ENCODE results near the gene TEDC2. TPM values are rescaled to one million over a fixed set of nuclear protein-coding genes. Genes with fewer than 3 reads are reported as not detected.

The TEDC2 gene
- total RNA-seq, 4 donors from 2014 or later = 1.1 to 12.3 (median 4.4) TPM

DNA sequence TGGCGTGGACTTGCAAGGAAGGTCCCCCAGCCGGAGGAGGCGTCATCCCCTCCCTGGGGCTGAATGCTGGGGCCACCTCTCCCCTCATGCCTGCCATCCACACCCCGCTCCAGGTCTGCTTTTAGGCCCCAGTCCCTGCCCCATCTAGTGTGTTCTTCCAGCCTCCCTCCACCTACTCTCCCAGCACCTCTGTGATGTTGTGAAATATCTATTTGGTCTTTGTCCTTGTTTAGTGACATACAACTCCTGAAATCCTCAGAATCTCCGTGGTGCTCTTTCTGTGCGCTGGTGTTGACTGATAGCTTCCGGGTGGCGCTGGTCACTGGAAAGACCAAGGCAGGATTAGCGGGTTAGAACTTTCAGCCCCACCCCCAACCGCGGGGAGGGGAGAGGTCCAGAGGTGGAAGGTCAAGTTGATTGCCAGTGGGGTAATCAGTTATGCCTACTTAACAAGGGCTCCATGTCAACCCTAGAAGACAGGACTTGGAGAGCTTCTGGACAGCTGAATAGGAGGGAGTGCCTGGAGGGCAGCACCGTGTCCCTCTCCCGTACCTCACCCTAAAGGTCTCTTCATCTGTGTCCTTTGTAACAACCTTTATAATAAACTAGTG is 25.1 kb downstream of the TEDC2 start:
- Histone ChIP-seq H3K4me1 (peaks cover 0 to 57% (median 7%) of the 10 kb centered on the region in 3 donors), H3K27ac (no peak overlapping the region), H3K36me3 (no peaks in the 10 kb centered on the region), H3K4me3 (no peak overlapping the region), H3K9me3 (no peaks in the 10 kb centered on the region), H3K27me3 (no peaks in the 10 kb centered on the region)
- intact Hi-C loops (cut with DNase I) = no loop called here
- DNase-seq = no peak
- WGBS, 2 donors = 80 to 90% methylated on average over 10 to 11 of the region's 13 CpGs
- no peak for TF ChIP-seq CTCF (IDR thresholded peaks at IDR 0.05)
- TF ChIP-seq POLR2A (IDR thresholded peaks at IDR 0.05) = no peak

- H3K27ac ChIP-seq = no peak overlapping the region
- WGBS, 2 donors = 72 to 78% methylated on average over 8 to 17 of the region's 33 CpGs
- H3K36me3 ChIP-seq = peaks cover 0 to 7% (median 0%) of the 10 kb centered on the region in 3 donors
- no peaks in the 10 kb centered on the region for H3K9me3 ChIP-seq
- H3K4me3 ChIP-seq = no peak overlapping the region
- no peak for TF ChIP-seq POLR2A (IDR thresholded peaks at IDR 0.05)
- no peak for TF ChIP-seq CTCF (IDR thresholded peaks at IDR 0.05)
- intact Hi-C loops (cut with DNase I) = no loop called here
- no peak for DNase-seq
- peaks cover 0 to 52% (median 7%) of the 10 kb centered on the region in 3 donors for H3K4me1 ChIP-seq
- H3K27me3 ChIP-seq = no peaks in the 10 kb centered on the region
Observed at GRCh38 chr16:2485811-2486507, 26.1 kb downstream of the TEDC2 start.

GRCh38 chr16:2486645-2487516 is 27.0 kb downstream of the TEDC2 start:
- Histone ChIP-seq H3K4me3 (no peak overlapping the region), H3K4me1 (peaks cover 0 to 42% (median 7%) of the 10 kb centered on the region in 3 donors), H3K36me3 (peaks cover 0 to 7% (median 0%) of the 10 kb centered on the region in 3 donors), H3K27me3 (no peaks in the 10 kb centered on the region), H3K27ac (peak overlapping the region in 1 of 4 donors; percentile 0), H3K9me3 (no peaks in the 10 kb centered on the region)
- DNase-seq = no peak
- 60 to 66% methylated on average over 13 to 14 of the region's 29 CpGs for WGBS, 2 donors
- TF ChIP-seq CTCF (IDR thresholded peaks at IDR 0.05) (peak in 5 of 6 experiments; percentile 22 to 60 (median 40)), POLR2A (IDR thresholded peaks at IDR 0.05) (no peak)
- intact Hi-C loops (cut with DNase I) = no loop called here

- 53 to 58% methylated on average over 4 to 8 of the region's 8 CpGs for WGBS, 2 donors
- H3K36me3 ChIP-seq = peaks cover 0 to 7% (median 0%) of the 10 kb centered on the region in 3 donors
- TF ChIP-seq CTCF (IDR thresholded peaks at IDR 0.05) = no peak
- no peak for TF ChIP-seq POLR2A (IDR thresholded peaks at IDR 0.05)
- no peak overlapping the region for H3K27ac ChIP-seq
- DNase-seq = no peak
- H3K4me1 ChIP-seq = peaks cover 0 to 38% (median 4%) of the 10 kb centered on the region in 3 donors
- no peaks in the 10 kb centered on the region for H3K9me3 ChIP-seq
- H3K27me3 ChIP-seq = no peaks in the 10 kb centered on the region
- H3K4me3 ChIP-seq = no peak overlapping the region
- intact Hi-C loops (cut with DNase I) = no loop called here
Observed at GRCh38 chr16:2487517-2487842, 27.6 kb downstream of the TEDC2 start.
